GM21825 (cell line): ENCODE measurements around the gene TCOF1.
A peak's percentile ranks its signal among the peaks of the same experiment; 100 is the strongest.

ENCODE experiments used
- ATAC-seq: cut with Tn5 transposase; IDR thresholded peaks from one replicate; pipeline ENCODE4 v1.9.1; 2021; ENCODE audit warnings: mild to moderate bottlenecking, moderate library complexity; ENCODE audit not compliant: unreplicated experiment

Gene TCOF1

DNA sequence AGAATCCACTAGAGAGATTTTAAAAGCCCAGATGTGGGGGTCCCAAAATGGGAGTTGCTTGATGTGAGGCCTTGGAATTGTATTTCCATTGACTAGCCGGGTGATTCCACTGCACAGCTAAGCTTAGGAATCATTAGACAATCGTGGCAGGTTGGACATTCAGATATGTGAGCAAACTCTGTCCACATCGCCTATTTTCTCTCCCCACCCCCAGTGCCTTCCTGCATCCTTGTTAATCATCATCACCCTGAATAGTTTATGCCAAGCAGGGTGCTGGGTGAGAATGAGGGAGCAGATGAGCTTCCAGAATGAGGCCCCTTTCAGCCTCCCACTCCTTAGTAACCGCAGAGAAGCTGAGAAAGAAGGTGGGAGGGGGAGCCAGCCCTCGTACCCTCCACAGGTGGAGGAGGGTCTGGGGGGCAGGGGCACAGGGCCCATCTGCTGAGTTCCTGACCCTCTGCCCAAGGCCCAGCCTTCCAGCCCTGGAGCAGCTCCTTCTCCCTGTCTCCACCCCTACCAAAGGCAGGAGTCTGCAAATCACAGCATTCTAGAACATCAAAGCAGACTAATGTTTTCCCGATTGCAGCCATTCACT, 7.7 kb upstream of the TCOF1 start:
- ATAC-seq: no peak

DNA sequence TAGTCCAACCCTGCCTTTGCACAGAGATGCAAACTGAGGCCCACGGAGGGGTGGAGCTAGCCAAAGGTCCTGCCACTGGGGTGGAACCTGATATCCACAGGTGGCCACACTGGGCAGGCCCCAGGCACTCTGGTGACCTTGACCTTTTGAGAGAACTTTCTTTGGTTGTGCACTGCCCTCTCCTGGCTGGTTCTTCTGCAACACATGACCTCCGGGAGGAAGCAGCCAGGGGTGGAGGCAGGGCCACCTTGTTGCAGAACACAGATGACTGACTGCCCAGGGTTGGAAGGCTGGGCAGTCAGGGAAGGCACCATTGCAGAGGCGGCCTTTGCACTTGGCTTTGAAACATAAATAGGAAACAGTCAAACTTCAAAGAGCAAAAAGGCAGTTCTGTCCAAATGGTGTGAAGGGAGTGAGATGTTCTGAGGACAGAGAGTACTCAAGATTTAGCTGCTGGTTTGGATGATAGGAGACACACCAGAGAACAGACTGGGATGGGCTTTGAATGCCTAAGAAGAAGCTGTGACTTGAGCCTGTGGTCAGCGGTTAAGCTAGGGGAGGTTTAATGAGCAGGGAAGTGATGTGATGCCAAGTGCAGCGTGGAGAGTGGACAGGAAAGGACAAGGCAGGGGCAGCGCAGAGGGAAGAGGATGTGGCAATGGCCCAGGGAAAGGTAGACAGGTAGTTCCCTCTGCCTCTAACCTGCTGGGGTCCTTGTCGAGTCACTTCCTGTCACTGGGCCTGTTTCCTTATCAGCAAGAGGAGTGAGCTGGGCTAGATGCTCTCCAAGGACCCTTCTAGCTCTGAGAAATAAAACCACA, 6.8 kb upstream of the TCOF1 start:
- ATAC-seq: peak; percentile 79

DNA sequence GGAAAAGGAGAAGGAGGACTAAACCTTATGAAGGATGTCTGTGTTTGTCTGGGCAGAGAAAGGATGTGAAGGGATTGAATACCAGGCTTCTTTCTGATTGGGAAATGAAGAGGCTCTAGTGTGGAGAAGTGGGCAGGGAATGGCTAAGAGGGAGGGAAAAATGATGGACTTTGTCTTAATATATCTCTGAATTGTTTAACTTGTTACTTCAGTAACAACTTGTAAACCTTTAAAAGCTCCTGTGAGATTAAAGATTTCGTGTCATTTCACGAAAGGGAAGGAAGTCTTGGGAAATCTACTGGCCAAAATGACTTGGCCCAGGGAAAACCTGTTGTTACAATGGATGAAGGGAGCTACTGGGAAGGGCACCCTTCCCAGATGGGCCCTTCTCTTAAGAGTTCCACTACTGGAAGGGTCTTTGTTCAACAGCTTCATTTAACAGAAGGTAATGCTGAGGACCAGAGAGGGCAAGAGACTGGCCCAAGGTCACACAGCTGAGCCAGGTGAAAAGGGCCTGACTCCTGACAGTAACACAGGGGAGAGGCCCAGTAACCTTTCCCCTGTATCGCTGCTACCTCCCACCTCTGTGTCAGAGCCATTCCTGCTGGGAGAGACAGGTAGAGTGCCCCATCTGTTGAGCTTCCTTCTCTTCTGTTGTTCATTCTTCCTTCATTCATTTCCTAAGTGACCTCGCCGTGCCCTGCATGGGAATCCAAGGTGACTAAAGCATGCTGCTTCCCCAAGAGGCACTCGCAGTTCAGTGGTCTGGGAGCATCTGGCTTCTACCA, 5.1 kb upstream of the TCOF1 start:
- no peak for ATAC-seq

DNA sequence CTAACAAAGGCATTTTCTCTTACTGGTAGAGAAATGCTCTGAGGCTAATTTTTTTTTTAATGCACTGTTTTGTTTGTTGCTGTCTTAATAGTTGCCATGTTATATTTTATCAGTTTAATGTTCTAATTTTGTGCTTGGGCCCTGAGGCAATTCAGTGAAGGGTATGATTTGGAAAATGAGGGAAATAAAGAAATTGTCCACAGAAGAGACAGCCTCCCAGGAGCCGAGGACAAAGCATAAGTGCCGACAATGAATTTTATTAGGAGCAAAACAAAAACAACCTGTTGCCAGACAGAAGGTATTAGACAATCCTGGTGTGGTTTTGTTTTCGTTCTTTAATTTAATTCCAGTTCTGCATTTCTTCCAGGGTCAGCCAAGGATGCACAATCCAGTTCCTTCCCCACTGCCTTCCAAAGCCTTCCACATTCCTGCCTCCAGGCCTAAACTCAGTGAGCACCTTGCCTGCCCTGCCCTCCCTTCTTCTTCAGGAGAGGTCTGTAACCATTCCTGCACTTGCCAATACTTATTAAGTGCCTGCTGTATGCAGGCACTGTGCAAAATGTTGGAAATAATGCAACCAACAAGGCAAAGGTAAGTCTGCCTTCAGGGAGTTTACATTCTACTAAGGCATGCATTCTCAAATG, 4.3 kb upstream of the TCOF1 start:
- no peak for ATAC-seq

DNA sequence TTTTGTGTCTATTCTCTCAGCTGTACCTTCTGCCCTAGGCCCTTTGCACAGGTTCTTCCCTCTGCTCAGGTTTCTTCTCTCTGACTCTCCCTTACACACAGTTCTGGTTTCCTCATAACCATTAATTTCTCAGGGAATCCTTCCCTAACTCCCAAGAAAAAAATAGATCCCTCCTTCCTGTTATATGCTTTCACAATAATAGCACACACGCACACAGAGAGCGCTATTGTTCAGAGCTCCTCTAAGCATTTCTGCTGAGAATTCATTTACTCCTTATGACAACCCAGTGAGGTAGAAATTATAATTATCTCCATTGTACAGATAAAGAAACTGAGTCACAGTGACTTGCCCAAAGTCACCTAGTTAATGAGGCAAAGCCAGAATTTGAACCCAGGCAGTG, 1.7 kb upstream of the TCOF1 start:
- no peak for ATAC-seq

DNA sequence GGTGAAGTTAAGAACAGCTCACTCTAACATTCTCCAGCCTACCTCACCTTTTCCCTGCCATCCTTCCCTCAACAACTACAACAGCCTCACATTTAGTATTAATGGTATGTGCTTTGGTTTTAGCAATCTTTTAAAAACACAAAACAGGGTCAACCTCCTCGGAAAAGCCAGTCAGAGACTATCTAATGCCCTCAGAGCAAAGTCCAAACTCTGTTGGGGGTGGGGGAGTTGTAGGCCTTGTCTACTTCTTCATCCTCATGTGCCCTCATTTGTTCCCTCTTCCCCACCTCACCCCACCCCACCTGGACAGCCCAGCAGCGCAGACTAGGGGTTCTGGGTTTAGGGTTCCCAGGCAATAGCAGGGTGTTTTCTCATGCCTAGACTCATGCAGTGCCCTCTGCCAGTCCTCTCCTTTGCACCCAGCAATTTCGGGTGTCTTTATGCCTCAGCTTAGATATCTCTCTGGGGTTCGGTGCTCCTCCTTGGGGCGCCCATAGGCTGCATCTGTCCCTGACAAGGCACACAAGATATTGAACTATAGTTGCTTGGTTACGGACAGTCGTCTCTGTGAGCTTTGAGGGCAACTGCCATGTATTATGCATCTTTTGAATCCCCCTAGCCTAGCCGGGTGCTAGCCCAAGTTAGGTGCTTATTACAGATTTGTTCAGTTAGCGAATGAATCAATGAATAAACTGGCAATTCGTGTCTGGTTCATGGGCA, 762 bp upstream of the TCOF1 start:
- no peak for ATAC-seq

DNA sequence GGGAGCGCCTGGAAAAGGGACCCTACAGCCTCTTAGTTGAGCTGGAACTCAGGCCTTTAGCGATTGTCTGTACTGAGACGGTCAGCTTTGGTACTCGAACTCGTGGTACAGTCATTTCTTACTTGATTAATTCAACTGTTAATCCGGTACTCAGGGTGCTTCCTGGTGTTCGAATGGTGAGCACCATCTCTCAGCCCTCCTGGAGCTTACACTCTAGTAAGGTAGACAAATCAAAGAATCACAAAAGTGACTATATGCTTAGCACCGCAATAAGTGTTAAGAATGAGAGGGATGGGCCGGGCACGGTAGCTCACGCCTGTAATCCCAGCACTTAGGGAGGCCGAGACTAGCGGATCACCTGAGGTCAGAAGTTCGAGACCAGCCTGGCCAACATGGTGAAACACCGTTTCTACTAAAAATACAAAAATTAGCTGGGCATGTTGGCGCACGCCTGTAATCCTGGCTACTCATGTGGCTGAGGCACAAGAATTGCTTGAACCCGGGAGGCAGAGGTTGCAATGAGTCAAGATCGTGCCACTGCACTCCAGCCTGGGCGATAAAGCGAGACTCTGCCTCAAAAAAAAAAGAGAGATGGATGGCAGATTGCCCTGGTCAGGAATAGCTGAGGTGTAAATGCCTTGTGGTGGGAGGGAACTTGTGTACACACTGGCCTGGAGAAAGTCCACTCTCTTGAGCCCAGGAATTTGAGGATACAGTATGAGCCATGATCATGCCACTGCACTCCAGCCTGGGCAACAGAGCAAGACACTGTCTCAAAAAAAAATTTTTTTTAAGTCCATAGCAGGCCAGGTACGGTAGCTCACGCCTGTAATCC, 981 bp downstream of the TCOF1 start:
- ATAC-seq: no peak

DNA sequence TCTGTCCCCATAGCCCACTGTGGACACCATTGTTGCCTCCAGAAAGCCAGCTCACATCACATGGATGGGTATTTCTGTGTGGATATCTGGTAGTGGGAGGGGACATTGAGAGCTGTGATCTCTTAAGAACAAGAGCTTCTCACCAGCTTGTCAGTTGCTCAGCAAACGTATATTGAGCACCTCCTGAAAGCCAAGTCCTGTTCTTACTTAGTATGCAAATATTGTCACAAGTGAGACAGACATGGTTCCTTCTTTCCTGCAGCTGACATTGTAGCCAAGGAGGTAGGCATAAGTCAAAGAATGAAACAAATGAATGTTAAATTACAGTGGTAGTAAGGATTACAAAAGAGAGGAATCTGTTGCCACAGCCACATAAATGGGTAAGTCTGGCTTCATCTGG, 3.8 kb downstream of the TCOF1 start:
- ATAC-seq: no peak

DNA sequence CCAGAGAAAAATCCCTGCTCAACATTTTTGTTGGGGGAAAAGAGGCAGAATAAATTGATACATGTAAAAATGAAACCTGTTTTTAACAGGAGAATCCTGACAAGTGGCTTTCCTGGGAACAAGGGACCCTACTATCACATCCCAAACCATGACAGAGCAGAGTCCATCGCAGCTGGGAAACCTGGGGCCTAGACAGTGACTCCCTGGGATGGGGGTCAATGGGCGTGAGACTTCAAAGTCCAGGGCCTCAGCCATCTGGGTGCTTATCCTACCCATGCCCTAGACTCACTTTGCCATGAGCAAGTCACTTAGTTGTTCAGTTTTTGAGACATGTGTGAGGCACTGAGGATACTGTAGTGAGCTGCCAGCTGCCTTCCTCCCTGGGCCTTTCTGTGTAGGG, 5.7 kb downstream of the TCOF1 start:
- ATAC-seq: no peak

DNA sequence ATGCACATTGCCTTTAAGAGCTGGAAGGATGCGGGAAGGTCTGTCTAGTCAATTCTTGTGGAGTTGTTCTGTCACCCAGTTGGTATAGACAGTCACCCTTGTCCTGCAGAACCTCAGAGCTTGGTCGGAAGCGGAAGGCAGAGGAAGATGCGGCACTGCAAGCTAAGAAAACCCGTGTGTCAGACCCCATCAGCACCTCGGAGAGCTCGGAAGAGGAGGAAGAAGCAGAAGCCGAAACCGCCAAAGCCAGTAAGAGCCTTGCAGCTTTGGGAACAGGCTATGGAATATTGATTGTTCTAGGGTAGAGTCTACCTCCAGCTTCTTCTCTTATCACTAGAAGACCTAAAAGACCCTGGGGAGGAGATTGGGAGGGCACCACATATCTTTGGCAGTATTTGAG, 6.5 kb downstream of the TCOF1 start:
- no peak for ATAC-seq

DNA sequence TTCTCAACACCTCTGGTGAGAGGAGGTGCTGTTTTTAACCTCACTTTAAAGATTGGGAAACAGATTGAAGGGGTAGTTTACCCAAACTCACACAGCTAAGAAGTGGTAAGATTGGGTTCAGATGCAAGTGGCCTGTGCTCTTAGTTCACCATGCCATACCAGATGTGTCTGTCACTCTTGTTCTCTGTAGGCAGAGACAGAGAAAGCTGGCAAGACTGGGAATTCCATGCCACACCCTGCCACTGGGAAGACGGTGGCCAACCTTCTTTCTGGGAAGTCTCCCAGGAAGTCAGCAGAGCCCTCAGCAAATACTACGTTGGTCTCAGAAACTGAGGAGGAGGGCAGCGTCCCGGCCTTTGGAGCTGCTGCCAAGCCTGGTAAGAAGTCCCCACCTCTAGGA, 11.0 kb downstream of the TCOF1 start:
- ATAC-seq: no peak

DNA sequence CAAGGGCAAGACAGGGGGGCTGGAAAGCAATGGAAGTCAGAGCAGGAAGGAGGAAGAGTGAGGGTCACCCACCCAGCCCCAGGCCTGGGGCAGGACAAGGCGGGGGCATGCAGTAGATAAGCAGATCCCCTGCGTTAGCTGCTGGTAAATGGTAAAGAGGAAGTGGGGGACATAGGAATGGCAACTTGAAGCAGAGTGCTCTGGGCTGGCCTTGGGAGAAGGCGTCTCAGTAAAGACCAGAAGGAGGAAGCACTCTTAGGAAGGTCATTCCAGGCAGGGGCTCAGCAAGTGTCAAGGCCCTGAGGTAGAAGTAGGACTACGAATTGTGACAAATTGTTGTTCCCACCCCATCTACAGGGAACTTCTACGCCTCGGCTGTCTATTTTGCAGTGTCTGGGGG, 15.1 kb downstream of the TCOF1 start:
- ATAC-seq: no peak

DNA sequence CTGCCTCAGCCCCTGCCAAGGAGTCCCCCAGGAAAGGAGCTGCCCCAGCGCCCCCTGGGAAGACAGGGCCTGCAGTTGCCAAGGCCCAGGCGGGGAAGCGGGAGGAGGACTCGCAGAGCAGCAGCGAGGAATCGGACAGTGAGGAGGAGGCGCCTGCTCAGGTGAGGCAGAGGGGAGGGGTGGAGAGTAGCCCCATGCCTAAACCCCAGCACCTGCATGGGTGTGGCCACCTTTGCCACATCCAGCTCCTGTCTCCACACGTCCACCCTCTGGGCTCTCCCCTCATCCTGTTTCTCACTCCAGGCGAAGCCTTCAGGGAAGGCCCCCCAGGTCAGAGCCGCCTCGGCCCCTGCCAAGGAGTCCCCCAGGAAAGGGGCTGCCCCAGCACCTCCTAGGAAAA, 17.2 kb downstream of the TCOF1 start:
- no peak for ATAC-seq

DNA sequence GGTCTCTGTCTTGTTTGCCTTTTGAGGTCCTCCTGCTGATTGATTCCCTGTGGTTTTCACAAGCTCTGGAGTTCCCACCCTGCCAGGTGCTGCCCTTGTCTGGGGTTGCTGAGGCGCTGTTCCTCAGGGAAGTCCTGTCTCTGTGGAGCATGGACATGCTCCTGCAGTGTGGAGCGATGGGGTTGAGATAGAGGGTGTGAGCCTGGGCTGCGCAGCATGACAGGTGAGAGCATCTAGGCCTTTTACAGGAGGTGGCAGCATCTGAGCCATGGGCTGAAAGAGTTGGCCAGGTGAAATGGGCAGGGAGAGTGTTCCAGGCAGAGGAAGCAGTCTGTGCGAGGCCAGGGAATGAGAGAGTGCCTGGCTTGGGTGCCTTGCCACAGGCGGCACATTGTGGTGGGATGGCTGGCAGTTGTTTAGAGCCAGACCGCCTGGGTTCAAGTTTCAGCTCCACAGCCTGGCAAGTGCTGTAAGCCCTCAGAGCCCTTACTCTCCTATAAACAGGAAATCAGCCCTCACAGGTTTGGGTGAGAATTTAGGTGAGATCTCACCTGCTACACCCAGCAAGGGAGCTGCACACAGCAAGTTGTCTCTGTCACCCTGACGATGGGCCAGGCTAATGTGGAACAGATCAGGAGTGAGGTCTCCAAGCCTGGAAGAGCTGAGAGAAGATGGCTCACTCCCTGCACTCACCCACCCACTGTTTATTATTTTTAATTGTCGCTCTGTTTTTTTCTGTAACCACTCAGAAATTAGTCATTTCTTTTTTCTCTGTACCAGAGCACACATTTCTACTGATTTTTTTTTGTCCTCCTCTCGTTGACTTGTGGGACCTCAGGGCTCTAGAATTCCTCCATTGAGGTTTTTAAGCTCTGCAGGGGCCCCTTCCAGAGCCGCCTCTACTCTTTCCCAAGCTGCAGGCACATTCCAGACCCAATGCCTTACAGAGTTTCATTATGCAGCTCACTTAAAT, 19.6 kb downstream of the TCOF1 start:
- ATAC-seq: no peak

DNA sequence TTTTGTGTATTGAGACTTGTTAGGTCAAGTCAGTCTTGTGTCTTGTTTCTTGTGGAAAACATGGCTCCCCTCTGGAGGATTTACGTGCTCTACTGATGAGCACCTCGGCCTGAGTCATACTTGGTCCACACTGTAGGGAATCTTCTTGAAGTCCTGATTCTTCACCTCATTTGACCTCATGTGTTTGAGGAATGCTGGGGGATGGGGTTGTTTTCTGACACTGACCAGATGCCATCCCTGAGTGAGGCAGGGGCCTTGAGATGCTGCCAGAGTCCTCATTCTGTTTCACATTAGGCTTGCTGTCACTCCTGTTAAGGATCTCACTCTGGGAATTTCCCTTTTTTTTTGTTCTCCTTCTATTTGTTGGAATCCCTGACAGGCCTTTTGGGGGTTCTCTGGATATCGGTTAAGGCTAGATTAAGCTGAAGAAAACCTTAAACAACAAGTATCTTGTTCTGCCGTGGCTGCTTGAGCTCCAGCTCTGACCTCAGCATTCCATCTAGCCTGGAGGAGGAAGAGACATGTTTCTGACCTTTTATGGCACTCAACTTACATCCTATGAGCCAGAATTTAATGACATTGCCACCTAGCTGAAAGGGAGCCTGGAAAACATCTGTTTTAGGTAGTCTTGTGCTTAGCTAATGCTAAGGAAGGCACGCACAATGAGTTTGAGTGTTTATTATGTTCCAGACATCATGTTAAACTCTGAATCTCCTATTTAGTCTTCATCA, 20.6 kb downstream of the TCOF1 start:
- ATAC-seq: no peak

DNA sequence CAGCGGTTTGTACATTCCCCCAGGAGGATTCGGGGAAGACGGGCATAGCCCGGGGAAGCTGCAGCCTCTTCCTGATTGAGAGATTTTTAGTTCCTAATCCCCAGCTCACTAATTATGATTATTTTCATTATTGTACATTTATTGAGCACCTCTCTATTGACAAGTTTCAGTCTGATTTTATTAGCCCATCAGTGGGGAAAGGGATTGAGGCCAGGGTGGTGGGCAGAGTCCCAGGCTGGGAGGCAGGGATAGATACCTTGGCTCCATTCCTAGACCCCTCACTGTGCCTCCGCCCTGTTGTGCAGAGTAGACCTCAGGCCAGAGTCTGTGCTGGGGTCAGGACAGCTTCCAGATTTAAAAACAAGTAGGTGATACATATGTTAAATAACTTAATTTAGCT, 27.2 kb downstream of the TCOF1 start:
- ATAC-seq: no peak

DNA sequence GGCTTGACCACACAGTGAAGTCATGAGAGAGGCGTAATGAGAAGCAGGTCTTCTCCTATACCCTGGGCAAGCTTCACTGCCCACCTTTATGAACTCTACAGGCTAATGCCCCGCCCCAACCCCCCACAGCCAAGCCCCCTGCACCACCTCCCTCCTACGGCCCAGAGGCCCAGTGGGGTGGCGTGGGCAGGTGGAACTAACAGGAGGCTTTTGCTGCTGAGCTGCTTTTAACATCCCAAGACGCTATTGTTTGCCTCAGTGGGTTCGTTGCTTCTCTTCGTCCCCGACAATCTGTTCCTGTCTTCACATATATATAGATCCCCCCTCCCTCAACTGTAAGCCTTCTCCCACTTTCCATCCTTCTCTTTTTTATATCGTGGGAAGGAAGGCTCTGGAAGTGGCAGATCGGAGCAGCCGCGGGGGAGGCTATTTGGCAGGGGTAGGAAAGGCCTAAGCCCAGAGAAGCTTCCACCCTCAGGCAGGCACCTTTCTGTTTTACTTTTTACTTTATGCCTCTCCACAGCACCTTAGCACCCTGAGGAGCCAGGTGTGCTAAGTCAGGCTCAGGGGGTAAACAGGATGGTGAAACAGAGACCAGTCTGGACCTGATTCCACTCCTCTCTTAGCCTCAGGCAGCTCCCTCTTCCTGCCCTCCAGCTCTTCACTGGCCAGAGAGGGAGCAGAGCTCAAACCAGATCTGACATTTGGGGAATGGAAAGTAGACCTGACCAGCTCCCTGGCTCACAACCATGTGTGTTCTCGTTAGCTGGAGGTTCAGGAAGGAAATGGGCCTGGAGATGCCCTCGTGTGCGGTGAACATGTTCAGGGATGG, 28.7 kb downstream of the TCOF1 start:
- no peak for ATAC-seq
